SK-N-SH treated with all-trans-retinoic acid at 6 μM for 48 hours (cell line): Measurements from ENCODE around the gene ZNF549.

Experiments used
- ATAC-seq: fragments of 200-7000 bp; cut with Tn5 transposase; 3 replicates; pipeline ENCODE4 v1.9.1; 2020; ENCODE audit warnings: mild to moderate bottlenecking, moderate library complexity
- ARNTL ChIP-seq: fragments of 450-650 bp; formaldehyde crosslinking; IDR thresholded peaks from 2 replicates; pipeline ENCODE4 v1.5.0; 2020; ENCODE audit warnings: low read depth, mild to moderate bottlenecking, moderate library complexity, borderline replicate concordance
- CSDC2 ChIP-seq: fragments of 250-450 bp; sonication (Bioruptor Pico); IDR thresholded peaks from 2 replicates; pipeline ENCODE4 v1.5.0; 2020; ENCODE audit warnings: mild to moderate bottlenecking, moderate library complexity
- ESRRG ChIP-seq: fragments of 250-450 bp; sonication (Bioruptor Pico); IDR thresholded peaks from 2 replicates; pipeline ENCODE4 v1.6.1; 2021; ENCODE audit warnings: mild to moderate bottlenecking
- GLIS3 ChIP-seq: fragments of 250-450 bp; sonication (Bioruptor Pico); IDR thresholded peaks from 2 replicates; pipeline ENCODE4 v1.5.0; 2020; ENCODE audit warnings: mild to moderate bottlenecking, moderate library complexity
- ISL1 ChIP-seq: fragments of 250-450 bp; sonication (Bioruptor Pico); IDR thresholded peaks from 2 replicates; pipeline ENCODE4 v2.1.2; 2022; ENCODE audit warnings: mild to moderate bottlenecking, moderate library complexity
- OSR1 ChIP-seq: fragments of 250-450 bp; sonication (Bioruptor Pico); IDR thresholded peaks from 2 replicates; pipeline ENCODE4 v1.8.0; 2022; ENCODE audit warnings: moderate library complexity, mild to moderate bottlenecking, inconsistent platforms
- PPARA ChIP-seq: fragments of 250-450 bp; sonication (Bioruptor Pico); IDR thresholded peaks from 2 replicates; pipeline ENCODE4 v1.5.0; 2020; ENCODE audit warnings: mild to moderate bottlenecking, borderline replicate concordance
- RARB ChIP-seq: fragments of 250-450 bp; sonication (Bioruptor Pico); IDR thresholded peaks from 2 replicates; pipeline ENCODE4 v1.8.0; 2021; ENCODE audit warnings: mild to moderate bottlenecking, moderate library complexity
- SNAI2 ChIP-seq: fragments of 250-450 bp; sonication (Bioruptor Pico); IDR thresholded peaks from 2 replicates; pipeline ENCODE4 v1.5.0; 2020; ENCODE audit warnings: mild to moderate bottlenecking, moderate library complexity
- TCF4 ChIP-seq: fragments of 250-450 bp; sonication (Bioruptor Pico); IDR thresholded peaks from 2 replicates; pipeline ENCODE4 v1.8.0; 2021; ENCODE audit warnings: mild to moderate bottlenecking, moderate library complexity, borderline replicate concordance
- TOX ChIP-seq: fragments of 250-450 bp; sonication (Bioruptor Pico); IDR thresholded peaks from 2 replicates; pipeline ENCODE4 v1.8.0; 2021; ENCODE audit warnings: mild to moderate bottlenecking, moderate library complexity, borderline replicate concordance
- ZC3H10 ChIP-seq: fragments of 250-450 bp; sonication (Bioruptor Pico); IDR thresholded peaks from 2 replicates; pipeline ENCODE4 v1.5.1; 2021; ENCODE audit warnings: mild to moderate bottlenecking, moderate library complexity
- ZFP3 ChIP-seq: fragments of 250-450 bp; sonication (Bioruptor Pico); IDR thresholded peaks from 2 replicates; pipeline ENCODE4 v1.5.0; 2020; ENCODE audit warnings: mild to moderate bottlenecking, moderate library complexity
- ZFP30 ChIP-seq: fragments of 450-650 bp; formaldehyde crosslinking; IDR thresholded peaks from 2 replicates; pipeline ENCODE4 v1.5.0; 2022; ENCODE audit warnings: mild to moderate bottlenecking, moderate library complexity
- ZNF565 ChIP-seq: fragments of 450-650 bp; formaldehyde crosslinking; conservative IDR thresholded peaks from 2 replicates; pipeline ENCODE4 v1.5.0; 2020; ENCODE audit warnings: low read depth, mild to moderate bottlenecking, moderate library complexity
- ZNF70 ChIP-seq: fragments of 450-650 bp; formaldehyde crosslinking; IDR thresholded peaks from 2 replicates; pipeline ENCODE4 v1.5.0; 2020; ENCODE audit warnings: mild to moderate bottlenecking, moderate library complexity
- ZNF8 ChIP-seq: fragments of 450-650 bp; formaldehyde crosslinking; IDR thresholded peaks from 2 replicates; pipeline ENCODE4 v1.5.0; 2020; ENCODE audit warnings: mild to moderate bottlenecking, moderate library complexity
- TF ChIP-seq, protein P1 (sequence below): fragments of 250-450 bp; sonication (Bioruptor Pico); IDR thresholded peaks from 2 replicates; pipeline ENCODE4 v1.8.0; 2021; ENCODE audit warnings: low read depth, mild to moderate bottlenecking, moderate library complexity, borderline replicate concordance
- TF ChIP-seq, protein P2 (sequence below): fragments of 250-450 bp; sonication (Bioruptor Pico); IDR thresholded peaks from 2 replicates; pipeline ENCODE4 v1.5.0; 2020; ENCODE audit warnings: mild to moderate bottlenecking, moderate library complexity
- TF ChIP-seq, protein P3 (sequence below): fragments of 250-450 bp; sonication (Bioruptor Pico); IDR thresholded peaks from 2 replicates; pipeline ENCODE4 v1.5.1; 2020; ENCODE audit warnings: low read depth, mild to moderate bottlenecking, moderate library complexity
- TF ChIP-seq, protein P4 (sequence below): fragments of 250-450 bp; sonication (Bioruptor Pico); IDR thresholded peaks from 2 replicates; pipeline ENCODE4 v1.8.0; 2020; ENCODE audit warnings: mild to moderate bottlenecking, moderate library complexity, borderline replicate concordance
- TF ChIP-seq, protein P5 (sequence below): fragments of 250-450 bp; sonication (Bioruptor Pico); IDR thresholded peaks from 2 replicates; pipeline ENCODE4 v1.5.1; 2021; ENCODE audit warnings: mild to moderate bottlenecking, moderate library complexity

ZNF549 gene

DNA sequence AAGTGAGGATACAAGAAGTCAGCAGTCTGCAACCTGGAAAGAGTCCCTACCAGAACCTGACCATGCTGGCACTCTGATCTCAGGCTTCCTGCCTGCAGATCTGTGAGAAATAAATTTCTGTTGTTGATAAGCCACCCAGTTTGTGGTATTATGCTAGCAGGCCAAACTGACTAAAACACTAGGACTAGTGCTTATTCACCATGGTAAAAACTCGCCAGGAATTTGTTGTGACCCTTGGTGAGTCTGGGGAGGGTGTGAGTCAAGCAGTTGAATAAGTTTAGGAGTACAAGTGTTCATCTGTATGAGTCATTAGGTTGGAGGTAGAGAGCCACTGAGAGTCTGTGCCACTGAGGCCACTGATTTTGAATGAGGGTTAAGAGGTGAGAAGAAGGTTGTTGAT, 60.4 kb downstream of the ZNF549 start:
- no peak for ATAC-seq
- no peak for TF ChIP-seq CSDC2
- no peak for TF ChIP-seq TCF4 (CRISPR knock-in tag)
- TF ChIP-seq RARB (CRISPR knock-in tag): no peak
- TF ChIP-seq, protein P1, sequence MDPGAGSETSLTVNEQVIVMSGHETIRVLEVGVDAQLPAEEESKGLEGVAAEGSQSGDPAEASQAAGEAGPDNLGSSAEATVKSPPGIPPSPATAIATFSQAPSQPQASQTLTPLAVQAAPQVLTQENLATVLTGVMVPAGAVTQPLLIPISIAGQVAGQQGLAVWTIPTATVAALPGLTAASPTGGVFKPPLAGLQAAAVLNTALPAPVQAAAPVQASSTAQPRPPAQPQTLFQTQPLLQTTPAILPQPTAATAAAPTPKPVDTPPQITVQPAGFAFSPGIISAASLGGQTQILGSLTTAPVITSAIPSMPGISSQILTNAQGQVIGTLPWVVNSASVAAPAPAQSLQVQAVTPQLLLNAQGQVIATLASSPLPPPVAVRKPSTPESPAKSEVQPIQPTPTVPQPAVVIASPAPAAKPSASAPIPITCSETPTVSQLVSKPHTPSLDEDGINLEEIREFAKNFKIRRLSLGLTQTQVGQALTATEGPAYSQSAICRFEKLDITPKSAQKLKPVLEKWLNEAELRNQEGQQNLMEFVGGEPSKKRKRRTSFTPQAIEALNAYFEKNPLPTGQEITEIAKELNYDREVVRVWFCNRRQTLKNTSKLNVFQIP (CRISPR knock-in tag): no peak

DNA sequence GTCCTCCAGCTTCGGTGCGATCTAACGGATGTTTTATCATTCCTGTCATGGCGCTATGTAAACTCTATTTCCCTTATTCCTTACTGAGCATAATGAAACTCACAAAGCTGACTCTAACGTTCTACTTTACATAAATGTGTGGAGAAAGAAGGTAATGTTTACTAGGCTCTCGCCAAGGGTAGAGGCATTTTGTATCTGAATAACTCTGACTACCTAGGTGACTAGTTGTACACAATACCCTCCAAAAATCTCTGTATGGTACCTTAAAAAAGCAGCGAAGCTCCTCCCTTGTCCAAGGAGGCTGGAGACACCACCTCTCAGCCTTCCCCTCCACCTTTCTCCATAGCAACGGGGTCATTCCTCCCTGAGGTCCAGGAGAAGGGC, 72.2 kb downstream of the ZNF549 start:
- no peak for ATAC-seq

DNA sequence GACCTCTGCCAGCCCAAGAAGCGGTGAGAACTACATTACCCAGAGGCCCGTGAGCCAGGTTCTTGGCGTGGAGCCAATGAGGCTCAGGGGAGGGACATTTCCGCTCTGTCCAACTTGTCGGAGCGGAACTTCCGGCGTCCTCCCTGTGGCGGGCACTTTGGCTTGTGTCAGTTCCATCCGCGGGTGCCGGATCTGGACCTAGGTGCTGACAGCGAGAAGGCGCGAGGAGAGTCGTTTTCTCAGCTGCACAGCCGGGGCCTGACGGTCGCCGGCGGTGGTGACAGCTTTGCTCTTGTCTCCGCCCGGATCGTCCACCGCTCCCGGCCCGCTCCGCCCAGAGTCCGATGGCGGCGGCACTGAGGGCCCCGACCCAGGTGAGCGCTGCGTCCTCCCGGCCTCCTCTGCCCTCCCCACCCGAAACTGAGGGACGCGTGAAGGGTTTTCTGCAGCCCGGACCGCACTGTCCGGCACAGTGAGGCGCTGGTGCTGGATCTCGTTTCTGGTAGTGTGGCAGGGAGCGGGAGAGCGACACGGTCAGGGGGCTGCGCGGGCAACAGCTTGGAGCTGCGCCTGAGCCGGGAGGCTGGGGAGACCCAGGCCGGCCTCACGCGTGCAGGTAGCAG, 72.7 kb downstream of the ZNF549 start, which contains the start of gene ZNF530:
Gene ZNF530, plus strand, starts transcription at position 125 of the 623 bp plus-strand sequence. CDS start 4,461 bp downstream, outside the sequence.
- TF ChIP-seq, protein P1 (CRISPR knock-in tag): no peak
- TF ChIP-seq, protein P2, sequence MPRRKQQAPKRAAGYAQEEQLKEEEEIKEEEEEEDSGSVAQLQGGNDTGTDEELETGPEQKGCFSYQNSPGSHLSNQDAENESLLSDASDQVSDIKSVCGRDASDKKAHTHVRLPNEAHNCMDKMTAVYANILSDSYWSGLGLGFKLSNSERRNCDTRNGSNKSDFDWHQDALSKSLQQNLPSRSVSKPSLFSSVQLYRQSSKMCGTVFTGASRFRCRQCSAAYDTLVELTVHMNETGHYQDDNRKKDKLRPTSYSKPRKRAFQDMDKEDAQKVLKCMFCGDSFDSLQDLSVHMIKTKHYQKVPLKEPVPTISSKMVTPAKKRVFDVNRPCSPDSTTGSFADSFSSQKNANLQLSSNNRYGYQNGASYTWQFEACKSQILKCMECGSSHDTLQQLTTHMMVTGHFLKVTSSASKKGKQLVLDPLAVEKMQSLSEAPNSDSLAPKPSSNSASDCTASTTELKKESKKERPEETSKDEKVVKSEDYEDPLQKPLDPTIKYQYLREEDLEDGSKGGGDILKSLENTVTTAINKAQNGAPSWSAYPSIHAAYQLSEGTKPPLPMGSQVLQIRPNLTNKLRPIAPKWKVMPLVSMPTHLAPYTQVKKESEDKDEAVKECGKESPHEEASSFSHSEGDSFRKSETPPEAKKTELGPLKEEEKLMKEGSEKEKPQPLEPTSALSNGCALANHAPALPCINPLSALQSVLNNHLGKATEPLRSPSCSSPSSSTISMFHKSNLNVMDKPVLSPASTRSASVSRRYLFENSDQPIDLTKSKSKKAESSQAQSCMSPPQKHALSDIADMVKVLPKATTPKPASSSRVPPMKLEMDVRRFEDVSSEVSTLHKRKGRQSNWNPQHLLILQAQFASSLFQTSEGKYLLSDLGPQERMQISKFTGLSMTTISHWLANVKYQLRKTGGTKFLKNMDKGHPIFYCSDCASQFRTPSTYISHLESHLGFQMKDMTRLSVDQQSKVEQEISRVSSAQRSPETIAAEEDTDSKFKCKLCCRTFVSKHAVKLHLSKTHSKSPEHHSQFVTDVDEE: no peak
- TF ChIP-seq ESRRG (CRISPR knock-in tag) (no peak), ARNTL (CRISPR knock-in tag) (no peak), TCF4 (CRISPR knock-in tag) (no peak), TOX (CRISPR knock-in tag) (no peak), ZNF8 (CRISPR knock-in tag) (no peak), RARB (CRISPR knock-in tag) (no peak), ZFP30 (CRISPR knock-in tag) (no peak), ISL1 (CRISPR knock-in tag) (no peak), PPARA (CRISPR knock-in tag) (no peak), OSR1 (CRISPR knock-in tag) (no peak)
- ATAC-seq: peak; percentile 100

More for the DNA sequence above, 72.2 kb downstream of the ZNF549 start:
- TF ChIP-seq ZNF70 (CRISPR knock-in tag) (no peak), ZFP3 (CRISPR knock-in tag) (no peak), OSR1 (CRISPR knock-in tag) (no peak), ZC3H10 (CRISPR knock-in tag) (no peak), ARNTL (CRISPR knock-in tag) (no peak), PPARA (CRISPR knock-in tag) (no peak), RARB (CRISPR knock-in tag) (no peak), TCF4 (CRISPR knock-in tag) (no peak), ESRRG (CRISPR knock-in tag) (no peak), TOX (CRISPR knock-in tag) (no peak), GLIS3 (CRISPR knock-in tag) (no peak), ZFP30 (CRISPR knock-in tag) (no peak), ZNF565 (CRISPR knock-in tag) (no peak), SNAI2 (CRISPR knock-in tag) (no peak)
- TF ChIP-seq, protein P2: no peak
- TF ChIP-seq, protein P3, sequence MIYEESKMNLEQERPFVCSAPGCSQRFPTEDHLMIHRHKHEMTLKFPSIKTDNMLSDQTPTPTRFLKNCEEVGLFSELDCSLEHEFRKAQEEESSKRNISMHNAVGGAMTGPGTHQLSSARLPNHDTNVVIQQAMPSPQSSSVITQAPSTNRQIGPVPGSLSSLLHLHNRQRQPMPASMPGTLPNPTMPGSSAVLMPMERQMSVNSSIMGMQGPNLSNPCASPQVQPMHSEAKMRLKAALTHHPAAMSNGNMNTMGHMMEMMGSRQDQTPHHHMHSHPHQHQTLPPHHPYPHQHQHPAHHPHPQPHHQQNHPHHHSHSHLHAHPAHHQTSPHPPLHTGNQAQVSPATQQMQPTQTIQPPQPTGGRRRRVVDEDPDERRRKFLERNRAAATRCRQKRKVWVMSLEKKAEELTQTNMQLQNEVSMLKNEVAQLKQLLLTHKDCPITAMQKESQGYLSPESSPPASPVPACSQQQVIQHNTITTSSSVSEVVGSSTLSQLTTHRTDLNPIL (CRISPR knock-in tag): no peak
- TF ChIP-seq, protein P4, sequence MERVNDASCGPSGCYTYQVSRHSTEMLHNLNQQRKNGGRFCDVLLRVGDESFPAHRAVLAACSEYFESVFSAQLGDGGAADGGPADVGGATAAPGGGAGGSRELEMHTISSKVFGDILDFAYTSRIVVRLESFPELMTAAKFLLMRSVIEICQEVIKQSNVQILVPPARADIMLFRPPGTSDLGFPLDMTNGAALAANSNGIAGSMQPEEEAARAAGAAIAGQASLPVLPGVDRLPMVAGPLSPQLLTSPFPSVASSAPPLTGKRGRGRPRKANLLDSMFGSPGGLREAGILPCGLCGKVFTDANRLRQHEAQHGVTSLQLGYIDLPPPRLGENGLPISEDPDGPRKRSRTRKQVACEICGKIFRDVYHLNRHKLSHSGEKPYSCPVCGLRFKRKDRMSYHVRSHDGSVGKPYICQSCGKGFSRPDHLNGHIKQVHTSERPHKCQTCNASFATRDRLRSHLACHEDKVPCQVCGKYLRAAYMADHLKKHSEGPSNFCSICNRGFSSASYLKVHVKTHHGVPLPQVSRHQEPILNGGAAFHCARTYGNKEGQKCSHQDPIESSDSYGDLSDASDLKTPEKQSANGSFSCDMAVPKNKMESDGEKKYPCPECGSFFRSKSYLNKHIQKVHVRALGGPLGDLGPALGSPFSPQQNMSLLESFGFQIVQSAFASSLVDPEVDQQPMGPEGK: no peak
- TF ChIP-seq, protein P5, sequence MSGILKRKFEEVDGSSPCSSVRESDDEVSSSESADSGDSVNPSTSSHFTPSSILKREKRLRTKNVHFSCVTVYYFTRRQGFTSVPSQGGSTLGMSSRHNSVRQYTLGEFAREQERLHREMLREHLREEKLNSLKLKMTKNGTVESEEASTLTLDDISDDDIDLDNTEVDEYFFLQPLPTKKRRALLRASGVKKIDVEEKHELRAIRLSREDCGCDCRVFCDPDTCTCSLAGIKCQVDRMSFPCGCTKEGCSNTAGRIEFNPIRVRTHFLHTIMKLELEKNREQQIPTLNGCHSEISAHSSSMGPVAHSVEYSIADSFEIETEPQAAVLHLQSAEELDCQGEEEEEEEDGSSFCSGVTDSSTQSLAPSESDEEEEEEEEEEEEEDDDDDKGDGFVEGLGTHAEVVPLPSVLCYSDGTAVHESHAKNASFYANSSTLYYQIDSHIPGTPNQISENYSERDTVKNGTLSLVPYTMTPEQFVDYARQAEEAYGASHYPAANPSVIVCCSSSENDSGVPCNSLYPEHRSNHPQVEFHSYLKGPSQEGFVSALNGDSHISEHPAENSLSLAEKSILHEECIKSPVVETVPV (CRISPR knock-in tag): no peak
